ENCODE data around the gene CCDC97.
A peak's percentile ranks its signal among the peaks of the same experiment; 100 is the strongest.

Gene CCDC97

DNA sequence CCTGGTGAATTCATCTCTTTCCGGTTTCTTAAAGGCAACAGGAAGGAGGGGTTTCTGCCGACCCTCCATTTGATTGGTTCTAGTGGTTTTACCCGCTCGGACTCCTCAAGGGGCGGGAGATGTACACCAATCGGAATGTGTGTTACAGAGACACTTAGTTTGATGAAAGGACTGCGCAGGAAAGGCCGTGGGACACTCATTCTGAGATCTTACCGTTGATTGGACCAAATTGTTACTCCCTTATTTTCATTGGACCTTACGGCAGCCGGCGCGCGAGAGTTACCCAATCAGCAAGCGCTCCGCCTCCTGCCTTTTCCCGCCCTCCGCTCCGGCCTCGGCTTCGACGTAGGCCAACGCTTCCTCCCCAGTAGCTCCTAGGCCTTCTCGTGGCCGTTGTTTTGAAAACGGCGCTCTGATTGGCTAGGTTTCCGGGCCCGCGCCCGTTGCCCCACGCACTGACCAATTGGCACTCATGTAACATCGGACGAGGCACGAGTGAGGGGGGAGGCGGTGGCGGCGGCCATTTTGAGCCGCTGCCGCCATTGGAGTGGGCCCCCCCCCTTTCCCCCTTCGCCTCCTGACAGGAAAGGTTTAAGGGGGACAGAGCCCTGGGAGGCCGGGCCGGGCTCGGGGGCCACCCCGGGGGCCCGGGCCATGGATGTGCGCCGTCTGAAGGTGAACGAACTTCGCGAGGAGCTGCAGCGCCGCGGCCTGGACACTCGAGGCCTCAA lies 46.0 kb upstream of the CCDC97 start, which contains the start of gene HNRNPUL1 (continued):
- TF ChIP-seq, protein P1, sequence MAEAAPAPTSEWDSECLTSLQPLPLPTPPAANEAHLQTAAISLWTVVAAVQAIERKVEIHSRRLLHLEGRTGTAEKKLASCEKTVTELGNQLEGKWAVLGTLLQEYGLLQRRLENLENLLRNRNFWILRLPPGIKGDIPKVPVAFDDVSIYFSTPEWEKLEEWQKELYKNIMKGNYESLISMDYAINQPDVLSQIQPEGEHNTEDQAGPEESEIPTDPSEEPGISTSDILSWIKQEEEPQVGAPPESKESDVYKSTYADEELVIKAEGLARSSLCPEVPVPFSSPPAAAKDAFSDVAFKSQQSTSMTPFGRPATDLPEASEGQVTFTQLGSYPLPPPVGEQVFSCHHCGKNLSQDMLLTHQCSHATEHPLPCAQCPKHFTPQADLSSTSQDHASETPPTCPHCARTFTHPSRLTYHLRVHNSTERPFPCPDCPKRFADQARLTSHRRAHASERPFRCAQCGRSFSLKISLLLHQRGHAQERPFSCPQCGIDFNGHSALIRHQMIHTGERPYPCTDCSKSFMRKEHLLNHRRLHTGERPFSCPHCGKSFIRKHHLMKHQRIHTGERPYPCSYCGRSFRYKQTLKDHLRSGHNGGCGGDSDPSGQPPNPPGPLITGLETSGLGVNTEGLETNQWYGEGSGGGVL (tag by site-specific recombination; IDR thresholded peaks at IDR 0.05), result peak; percentile 84
- peak; percentile 99 for TF ChIP-seq ZFP69B (tag by site-specific recombination; IDR thresholded peaks at IDR 0.05)
- TF ChIP-seq, protein P2, sequence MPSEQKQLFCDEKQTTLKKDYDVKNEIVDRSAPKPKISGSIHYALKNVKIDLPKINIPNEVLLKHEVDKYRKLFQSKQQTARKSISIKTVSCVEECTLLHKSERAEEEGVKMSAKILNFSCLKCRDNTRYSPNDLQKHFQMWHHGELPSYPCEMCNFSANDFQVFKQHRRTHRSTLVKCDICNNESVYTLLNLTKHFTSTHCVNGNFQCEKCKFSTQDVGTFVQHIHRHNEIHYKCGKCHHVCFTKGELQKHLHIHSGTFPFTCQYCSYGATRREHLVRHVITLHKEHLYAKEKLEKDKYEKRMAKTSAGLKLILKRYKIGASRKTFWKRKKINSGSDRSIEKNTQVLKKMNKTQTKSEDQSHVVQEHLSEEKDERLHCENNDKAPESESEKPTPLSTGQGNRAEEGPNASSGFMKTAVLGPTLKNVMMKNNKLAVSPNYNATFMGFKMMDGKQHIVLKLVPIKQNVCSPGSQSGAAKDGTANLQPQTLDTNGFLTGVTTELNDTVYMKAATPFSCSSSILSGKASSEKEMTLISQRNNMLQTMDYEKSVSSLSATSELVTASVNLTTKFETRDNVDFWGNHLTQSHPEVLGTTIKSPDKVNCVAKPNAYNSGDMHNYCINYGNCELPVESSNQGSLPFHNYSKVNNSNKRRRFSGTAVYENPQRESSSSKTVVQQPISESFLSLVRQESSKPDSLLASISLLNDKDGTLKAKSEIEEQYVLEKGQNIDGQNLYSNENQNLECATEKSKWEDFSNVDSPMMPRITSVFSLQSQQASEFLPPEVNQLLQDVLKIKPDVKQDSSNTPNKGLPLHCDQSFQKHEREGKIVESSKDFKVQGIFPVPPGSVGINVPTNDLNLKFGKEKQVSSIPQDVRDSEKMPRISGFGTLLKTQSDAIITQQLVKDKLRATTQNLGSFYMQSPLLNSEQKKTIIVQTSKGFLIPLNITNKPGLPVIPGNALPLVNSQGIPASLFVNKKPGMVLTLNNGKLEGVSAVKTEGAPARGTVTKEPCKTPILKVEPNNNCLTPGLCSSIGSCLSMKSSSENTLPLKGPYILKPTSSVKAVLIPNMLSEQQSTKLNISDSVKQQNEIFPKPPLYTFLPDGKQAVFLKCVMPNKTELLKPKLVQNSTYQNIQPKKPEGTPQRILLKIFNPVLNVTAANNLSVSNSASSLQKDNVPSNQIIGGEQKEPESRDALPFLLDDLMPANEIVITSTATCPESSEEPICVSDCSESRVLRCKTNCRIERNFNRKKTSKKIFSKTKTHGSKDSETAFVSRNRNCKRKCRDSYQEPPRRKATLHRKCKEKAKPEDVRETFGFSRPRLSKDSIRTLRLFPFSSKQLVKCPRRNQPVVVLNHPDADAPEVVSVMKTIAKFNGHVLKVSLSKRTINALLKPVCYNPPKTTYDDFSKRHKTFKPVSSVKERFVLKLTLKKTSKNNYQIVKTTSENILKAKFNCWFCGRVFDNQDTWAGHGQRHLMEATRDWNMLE (tag by site-specific recombination; conservative IDR thresholded peaks at IDR 0.05; ENCODE audit: low read depth), result peak; percentile 42; the same call in 1 of the 2 replicates
- peak; percentile 93 for TF ChIP-seq ZNF501 (tag by site-specific recombination; IDR thresholded peaks at IDR 0.05)
- TF ChIP-seq, protein P3, sequence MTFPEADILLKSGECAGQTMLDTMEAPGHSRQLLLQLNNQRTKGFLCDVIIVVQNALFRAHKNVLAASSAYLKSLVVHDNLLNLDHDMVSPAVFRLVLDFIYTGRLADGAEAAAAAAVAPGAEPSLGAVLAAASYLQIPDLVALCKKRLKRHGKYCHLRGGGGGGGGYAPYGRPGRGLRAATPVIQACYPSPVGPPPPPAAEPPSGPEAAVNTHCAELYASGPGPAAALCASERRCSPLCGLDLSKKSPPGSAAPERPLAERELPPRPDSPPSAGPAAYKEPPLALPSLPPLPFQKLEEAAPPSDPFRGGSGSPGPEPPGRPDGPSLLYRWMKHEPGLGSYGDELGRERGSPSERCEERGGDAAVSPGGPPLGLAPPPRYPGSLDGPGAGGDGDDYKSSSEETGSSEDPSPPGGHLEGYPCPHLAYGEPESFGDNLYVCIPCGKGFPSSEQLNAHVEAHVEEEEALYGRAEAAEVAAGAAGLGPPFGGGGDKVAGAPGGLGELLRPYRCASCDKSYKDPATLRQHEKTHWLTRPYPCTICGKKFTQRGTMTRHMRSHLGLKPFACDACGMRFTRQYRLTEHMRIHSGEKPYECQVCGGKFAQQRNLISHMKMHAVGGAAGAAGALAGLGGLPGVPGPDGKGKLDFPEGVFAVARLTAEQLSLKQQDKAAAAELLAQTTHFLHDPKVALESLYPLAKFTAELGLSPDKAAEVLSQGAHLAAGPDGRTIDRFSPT (tag by site-specific recombination; IDR thresholded peaks at IDR 0.05), result no peak
- TF ChIP-seq ZNF664 (tag by site-specific recombination; IDR thresholded peaks at IDR 0.05), result 0 out of 2 replicates have a peak, but pooled peaks have one; percentile 29
- peak; percentile 39; the same call in 1 of the 2 replicates for TF ChIP-seq IKZF3 (tag by site-specific recombination; IDR thresholded peaks at IDR 0.05)
- 0 out of 2 replicates have a peak, but pooled peaks have one; percentile 54 for TF ChIP-seq HOXC10 (CRISPR knock-in tag; IDR thresholded peaks at IDR 0.05)
- no peak for TF ChIP-seq ZSCAN16 (tag by site-specific recombination; IDR thresholded peaks at IDR 0.05)
- TF ChIP-seq KLF7 (tag by site-specific recombination; IDR thresholded peaks at IDR 0.05; ENCODE audit: borderline replicate concordance), result peak; percentile 86
- no peak for TF ChIP-seq ZNF473 (tag by site-specific recombination; IDR thresholded peaks at IDR 0.05)
- TF ChIP-seq MEIS1 (CRISPR knock-in tag; IDR thresholded peaks at IDR 0.05; ENCODE audit: borderline replicate concordance), result no peak
- TF ChIP-seq ZNF2 (tag by site-specific recombination; IDR thresholded peaks at IDR 0.05), result peak; percentile 92
- TF ChIP-seq OSR2 (tag by site-specific recombination; IDR thresholded peaks at IDR 0.05), result peak; percentile 89
- TF ChIP-seq ZNF24 (tag by site-specific recombination; IDR thresholded peaks at IDR 0.05), result peak; percentile 88
- 0 out of 2 replicates have a peak, but pooled peaks have one; percentile 51 for TF ChIP-seq HOXA7 (CRISPR knock-in tag; IDR thresholded peaks at IDR 0.05; ENCODE audit: borderline replicate concordance)
- TF ChIP-seq, protein P4, sequence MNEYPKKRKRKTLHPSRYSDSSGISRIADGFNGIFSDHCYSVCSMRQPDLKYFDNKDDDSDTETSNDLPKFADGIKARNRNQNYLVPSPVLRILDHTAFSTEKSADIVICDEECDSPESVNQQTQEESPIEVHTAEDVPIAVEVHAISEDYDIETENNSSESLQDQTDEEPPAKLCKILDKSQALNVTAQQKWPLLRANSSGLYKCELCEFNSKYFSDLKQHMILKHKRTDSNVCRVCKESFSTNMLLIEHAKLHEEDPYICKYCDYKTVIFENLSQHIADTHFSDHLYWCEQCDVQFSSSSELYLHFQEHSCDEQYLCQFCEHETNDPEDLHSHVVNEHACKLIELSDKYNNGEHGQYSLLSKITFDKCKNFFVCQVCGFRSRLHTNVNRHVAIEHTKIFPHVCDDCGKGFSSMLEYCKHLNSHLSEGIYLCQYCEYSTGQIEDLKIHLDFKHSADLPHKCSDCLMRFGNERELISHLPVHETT (tag by site-specific recombination; IDR thresholded peaks at IDR 0.05), result peak; percentile 91
- TF ChIP-seq ZIC2 (tag by site-specific recombination; IDR thresholded peaks at IDR 0.05), result peak; percentile 26
- TF ChIP-seq ZNF571 (tag by site-specific recombination; IDR thresholded peaks at IDR 0.05), result no peak
- TF ChIP-seq FEZF1 (tag by site-specific recombination; IDR thresholded peaks at IDR 0.05), result 0 out of 2 replicates have a peak, but pooled peaks have one; percentile 20
- no peak for TF ChIP-seq ZNF830 (tag by site-specific recombination; IDR thresholded peaks at IDR 0.05; ENCODE audit: low read depth)
- 0 out of 2 replicates have a peak, but pooled peaks have one; percentile 12 for TF ChIP-seq ZNF146 (tag by site-specific recombination; IDR thresholded peaks at IDR 0.05)
- TF ChIP-seq ZNF555 (tag by site-specific recombination; conservative IDR thresholded peaks at IDR 0.05), result no peak
- peak; percentile 79 for TF ChIP-seq ZNF76 (tag by site-specific recombination; IDR thresholded peaks at IDR 0.05; ENCODE audit: borderline replicate concordance, low read depth)
- TF ChIP-seq, protein P5, sequence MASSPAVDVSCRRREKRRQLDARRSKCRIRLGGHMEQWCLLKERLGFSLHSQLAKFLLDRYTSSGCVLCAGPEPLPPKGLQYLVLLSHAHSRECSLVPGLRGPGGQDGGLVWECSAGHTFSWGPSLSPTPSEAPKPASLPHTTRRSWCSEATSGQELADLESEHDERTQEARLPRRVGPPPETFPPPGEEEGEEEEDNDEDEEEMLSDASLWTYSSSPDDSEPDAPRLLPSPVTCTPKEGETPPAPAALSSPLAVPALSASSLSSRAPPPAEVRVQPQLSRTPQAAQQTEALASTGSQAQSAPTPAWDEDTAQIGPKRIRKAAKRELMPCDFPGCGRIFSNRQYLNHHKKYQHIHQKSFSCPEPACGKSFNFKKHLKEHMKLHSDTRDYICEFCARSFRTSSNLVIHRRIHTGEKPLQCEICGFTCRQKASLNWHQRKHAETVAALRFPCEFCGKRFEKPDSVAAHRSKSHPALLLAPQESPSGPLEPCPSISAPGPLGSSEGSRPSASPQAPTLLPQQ (tag by site-specific recombination; IDR thresholded peaks at IDR 0.05), result peak; percentile 99
